GM12892 (cell line): ENCODE results near the gene ZNF136.
A peak's percentile ranks its signal among the peaks of the same experiment; 100 is the strongest.

Experiments used
- DNase-seq: peaks from one replicate; pipeline ENCODE4 v3.0.0; 2011; ENCODE audit not compliant: insufficient read length
- FAIRE-seq: peaks from 2 replicates; lab custom pipeline; 2011; peaks lifted over from hg19 to GRCh38; lab: Jason Lieb, UNC
- POLR2A ChIP-seq: IDR thresholded peaks from 2 replicates; pipeline ENCODE4 v1.6.1; 2011; ENCODE audit warnings: low read depth, low read length, control low read depth
- POLR2AphosphoS5 ChIP-seq: IDR thresholded peaks from 2 replicates; pipeline ENCODE4 v1.6.1; 2011; ENCODE audit warnings: low read depth, low read length, control low read depth
- TAF1 ChIP-seq: IDR thresholded peaks from 2 replicates; pipeline ENCODE4 v1.6.1; 2011; ENCODE audit warnings: low read depth, mild to moderate bottlenecking, control low read depth, low read length, borderline replicate concordance

ZNF136 gene

DNA sequence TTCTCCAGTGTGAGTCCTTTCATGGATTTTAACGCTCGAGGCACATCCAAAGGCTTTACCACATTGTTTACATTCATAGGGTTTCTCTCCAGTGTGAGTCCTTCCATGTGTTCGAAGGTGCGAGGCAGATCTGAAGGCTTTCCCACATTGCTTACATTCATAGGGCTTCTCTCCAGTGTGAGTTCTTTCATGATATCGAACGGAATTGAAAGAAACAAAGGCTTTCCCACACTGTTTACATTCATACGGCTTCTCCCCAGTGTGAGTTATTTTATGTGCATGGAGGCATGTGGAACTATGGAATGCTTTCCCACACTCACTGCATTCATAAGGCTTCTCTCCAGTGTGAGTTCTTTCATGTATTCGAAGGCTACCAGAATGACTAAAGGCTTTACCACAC is 17.5 kb upstream of the ZNF136 start:
- FAIRE-seq (no peak), DNase-seq (no peak)
- TF ChIP-seq TAF1 (no peak), POLR2AphosphoS5 (no peak), POLR2A (no peak)

DNA sequence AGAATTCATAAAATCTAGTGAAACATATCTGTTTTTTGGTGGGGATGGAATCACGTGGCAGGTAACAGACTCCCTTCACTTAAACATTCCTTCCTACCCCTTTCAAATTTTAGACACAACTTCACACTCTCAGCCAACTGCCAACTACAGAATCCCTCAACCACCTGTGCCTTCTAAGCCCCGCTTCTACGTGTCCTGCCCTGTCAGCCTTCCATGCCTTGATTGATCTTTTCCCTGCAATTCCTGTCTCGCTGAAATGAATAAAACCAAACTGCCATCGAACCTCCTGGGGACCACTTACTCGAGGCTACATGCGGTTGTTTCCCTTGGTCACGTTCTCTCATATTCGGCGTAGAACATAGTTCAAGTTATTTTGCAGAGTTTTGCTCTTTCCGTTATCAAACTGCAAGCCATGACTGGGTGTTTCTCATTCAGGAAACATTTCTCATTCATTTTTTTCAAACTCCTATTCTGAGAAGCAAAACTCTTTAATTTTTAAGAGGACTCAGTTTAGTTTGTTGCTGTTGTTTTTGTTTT is 7.5 kb upstream of the ZNF136 start:
- FAIRE-seq (no peak), DNase-seq (no peak)
- TF ChIP-seq TAF1 (no peak), POLR2AphosphoS5 (no peak), POLR2A (no peak)

DNA sequence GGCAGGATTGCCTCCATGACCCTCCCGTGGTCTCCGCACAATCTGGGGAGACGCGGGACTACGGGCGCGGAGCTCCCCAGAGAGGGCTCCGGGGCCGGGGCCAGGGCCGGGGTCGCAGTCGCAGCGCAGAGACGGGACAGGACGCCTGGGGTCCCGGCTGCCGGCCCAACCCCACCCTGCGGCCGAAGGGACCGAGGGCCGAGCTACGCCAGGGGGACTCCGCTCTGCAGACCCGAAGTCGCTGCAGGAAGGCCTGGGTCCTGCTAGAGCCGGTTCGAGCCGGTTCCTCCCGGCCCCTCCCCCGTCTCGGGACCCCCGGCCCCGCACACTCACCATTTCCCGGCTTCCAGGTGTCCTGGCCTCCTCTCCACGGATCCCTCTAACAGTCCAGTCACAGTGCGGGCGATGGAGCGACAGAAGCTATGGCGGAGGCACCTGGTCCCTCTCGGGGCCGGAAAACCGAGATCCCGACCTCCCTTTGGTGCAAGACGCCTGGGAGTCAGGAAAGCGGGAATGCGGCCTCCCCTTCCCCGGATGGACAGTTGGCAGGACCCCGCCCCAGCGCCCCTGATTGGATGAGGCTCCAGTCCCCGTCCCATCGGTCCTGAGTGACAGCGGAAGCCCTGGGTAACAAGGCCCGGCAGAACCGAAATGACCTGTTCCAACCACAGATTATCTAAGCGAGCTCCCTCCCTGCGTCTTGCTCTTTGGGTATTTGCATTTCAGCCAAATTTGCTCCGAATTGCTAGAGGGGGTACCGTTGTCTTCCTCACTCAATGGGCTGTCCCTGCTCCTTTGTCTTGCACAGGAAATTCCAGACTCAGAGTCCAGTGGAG is 6.5 kb upstream of the ZNF136 start, which contains the start of gene ZNF625:
Gene ZNF625, minus strand, starts transcription at position 512 of the 836 bp plus-strand sequence. Its CDS starts 176 bp downstream, at position 336.
- DNase-seq (peak; percentile 60), FAIRE-seq (peak; percentile 91)
- TF ChIP-seq TAF1: no peak
- no peak for TF ChIP-seq POLR2AphosphoS5
- TF ChIP-seq POLR2A: peak; percentile 58; the same call in 1 of the 2 replicates

DNA sequence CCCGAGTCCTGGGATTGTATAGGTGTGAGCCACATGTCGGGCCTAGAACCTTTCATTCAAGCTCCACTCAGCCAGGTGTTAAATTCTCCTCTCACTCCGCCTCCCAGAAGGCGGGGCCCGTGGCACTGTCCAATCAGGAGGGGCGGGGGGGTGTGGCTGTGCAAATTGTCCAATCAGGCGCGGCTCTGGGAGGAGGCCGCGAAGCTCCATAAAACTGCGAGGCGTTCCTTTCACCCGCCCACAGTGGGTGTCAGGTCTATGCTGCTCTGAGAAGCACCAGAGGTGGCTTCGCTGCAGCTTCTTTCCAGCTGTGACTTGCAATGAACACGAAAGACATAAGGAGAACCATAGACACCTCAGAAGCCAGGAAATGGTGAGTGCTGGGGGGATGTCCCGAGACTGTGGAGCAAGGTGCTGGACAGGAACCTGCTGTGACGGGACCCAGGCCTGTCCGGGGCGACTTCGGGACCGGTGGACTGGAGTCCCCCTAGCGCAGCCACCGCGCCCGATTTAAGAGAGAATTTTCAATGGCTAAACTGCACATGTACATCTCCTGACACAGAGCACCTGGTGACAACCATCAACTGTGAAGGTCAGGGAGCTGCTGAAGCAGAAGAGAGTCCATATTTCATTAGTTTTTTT is 3.0 kb upstream of the ZNF136 start:
- no peak for FAIRE-seq

DNA sequence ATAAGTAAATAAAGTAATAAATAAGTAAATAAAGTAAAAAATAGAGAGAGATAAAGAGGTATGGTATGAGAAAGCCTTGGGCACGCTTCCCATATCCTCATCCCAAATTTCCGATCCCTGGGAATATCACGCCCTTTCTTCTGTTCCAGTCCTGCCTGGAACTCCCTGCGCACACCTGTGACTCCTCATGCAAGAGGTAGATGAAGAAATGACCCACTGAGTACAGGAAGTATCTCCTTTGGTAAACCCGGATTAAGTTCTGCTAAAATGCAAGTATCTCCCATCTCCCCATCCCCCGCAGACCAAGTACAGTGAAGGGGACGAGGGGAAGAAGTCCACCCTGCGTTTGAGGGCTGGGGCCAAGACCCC is 399 bp upstream of the ZNF136 start:
- no peak for DNase-seq
- no peak for FAIRE-seq
- TF ChIP-seq TAF1 (no peak), POLR2AphosphoS5 (no peak), POLR2A (no peak)

More for the DNA sequence above, 3.0 kb upstream of the ZNF136 start:
- DNase-seq: no peak
- TF ChIP-seq TAF1 (no peak), POLR2A (no peak), POLR2AphosphoS5 (no peak)

DNA sequence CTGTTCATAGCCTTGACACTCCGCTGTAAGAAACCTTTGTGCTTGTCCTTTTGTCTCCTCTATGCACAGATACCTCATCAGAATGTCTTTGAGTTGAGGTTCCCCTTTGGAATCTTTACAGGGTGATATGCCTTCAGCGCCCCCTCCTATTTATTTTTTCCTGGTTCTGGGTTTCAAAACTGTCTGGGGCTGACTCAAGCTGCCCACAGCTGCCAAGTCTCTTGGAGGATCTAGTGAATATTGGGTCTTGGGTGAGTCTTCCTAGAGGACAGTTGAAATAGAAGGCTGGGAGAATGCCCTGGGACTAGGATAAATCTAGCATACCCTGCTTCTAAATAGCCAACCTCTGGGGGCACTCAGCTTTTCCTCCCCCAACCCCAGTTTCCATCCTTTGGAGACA is 930 bp downstream of the ZNF136 start:
- DNase-seq: no peak
- FAIRE-seq: no peak
- no peak for TF ChIP-seq POLR2A
- no peak for TF ChIP-seq POLR2AphosphoS5
- TF ChIP-seq TAF1: no peak

DNA sequence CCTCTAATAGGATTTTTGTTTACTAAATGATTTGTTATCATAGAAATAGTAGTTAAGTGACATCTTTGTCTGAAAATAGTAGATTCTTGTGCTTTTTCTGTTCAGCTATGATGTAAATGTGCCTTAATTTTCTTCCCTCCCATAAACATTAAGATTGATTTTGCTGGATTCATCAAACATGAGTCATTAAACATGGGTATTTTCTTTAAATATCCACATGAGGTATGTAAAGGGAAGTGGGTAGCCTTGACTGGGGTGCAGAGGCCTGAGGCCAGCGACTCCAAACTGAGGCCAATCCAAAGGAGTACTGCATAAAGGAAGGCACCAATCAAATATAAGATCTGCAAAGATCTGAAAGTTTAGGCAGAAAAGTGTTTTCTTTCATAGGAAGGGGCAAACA is 3.7 kb downstream of the ZNF136 start:
- DNase-seq (no peak), FAIRE-seq (no peak)
- no peak for TF ChIP-seq TAF1

DNA sequence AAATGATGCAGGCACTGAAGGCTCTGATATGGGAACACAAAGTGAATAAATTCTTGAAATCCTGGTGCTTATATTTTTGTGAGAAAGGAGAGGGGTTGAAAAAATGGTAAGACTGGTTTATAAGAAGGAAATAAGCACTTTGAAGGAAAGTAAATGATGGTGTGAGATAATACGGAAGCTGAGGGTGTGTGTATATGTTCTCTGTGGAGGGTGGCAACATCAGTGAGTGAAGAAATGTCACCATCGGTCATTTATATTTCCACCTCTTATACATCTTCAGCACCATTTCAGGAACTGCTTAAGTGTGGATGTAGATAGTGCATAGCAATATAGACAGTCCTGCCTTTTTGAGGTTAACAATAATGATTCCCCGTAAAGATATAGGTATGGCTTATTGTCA is 17.5 kb downstream of the ZNF136 start:
- TF ChIP-seq POLR2A (no peak), POLR2AphosphoS5 (no peak; the same call in 1 of the 2 replicates), TAF1 (no peak)
- DNase-seq (no peak), FAIRE-seq (no peak)

DNA sequence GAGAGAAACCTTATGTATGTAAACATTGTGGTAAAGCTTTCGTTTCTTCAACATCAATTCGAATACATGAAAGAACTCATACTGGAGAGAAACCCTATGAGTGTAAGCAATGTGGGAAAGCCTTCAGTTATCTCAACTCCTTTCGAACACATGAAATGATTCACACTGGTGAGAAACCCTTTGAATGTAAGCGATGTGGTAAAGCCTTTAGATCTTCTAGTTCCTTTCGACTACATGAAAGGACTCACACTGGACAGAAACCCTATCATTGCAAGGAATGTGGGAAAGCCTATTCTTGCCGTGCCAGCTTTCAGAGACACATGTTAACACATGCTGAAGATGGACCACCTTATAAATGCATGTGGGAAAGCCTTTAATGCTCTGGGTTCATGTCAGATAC is 24.7 kb downstream of the ZNF136 start:
- FAIRE-seq (no peak), DNase-seq (no peak)
- TF ChIP-seq TAF1: no peak
- TF ChIP-seq POLR2A: no peak
- no peak for TF ChIP-seq POLR2AphosphoS5

DNA sequence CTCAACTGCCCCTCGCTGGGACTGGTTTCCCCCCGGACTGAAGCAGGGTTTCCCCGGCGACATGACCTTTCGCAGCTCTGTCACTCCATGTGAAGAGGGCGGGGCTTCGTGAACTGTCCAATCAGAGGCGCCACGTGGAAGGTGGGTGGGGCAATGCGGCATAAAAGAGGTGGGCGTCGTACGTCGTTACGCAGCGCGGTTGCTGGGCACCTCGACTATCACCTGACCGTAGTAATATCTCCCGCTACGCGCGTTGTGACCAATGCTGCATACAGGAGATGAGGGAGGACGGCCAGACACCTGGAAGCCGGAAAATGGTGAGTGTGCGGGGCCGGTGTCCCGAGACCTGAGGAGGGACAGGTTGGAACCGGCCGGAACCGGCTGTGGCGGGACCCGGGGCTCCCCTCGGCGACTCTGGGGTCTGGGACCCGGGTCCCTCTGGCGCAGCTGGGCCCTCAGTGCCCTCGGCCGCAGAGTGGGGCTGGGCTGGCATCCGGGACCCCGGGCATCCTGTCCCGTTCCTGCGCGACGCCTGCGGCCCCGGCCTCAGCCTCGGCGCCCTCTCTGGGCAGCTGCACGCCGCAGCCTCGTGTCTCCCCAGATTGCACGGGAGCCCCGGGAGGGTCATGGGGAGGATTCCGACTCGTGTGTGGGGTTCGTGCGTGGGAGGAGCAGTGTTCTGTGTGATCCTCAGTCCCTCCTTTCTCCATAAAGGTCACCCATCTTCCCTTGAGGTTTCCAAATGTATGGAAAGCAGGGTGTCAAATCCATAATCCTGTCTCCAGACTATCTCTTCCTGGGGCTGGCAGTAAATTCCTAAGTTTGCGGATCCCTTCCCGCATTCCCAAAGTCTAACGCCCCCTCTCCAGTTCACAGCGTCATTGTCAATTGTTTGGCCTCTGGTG is 32.2 kb downstream of the ZNF136 start:
- DNase-seq: no peak
- FAIRE-seq: no peak
- TF ChIP-seq POLR2A (no peak), POLR2AphosphoS5 (no peak), TAF1 (no peak)

DNA sequence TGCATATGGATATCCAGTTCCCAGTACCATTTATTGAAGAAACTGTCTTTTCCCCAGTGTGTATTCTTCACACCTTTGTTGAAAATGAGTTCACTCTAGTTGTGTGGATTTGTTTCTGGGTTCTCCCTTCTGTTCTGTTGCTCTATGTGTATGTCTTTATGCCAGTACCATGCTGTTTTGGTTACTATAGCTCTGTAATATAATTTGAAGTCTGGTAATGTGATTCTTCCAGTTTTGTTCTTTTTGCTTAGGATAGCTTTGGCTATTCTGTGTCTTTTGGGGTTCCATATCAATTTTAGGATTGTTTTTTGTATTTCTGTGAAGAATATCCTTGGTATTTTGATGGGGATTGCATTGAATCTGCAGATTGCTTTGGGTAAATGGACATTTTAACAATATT is 35.2 kb downstream of the ZNF136 start:
- DNase-seq (no peak), FAIRE-seq (no peak)
- TF ChIP-seq POLR2AphosphoS5: no peak
